NCI-H524 (cell line): ENCODE data around the gene LETM1.

ENCODE experiments used
- DNase-seq, 2 experiments: peaks; one replicate each; lab custom pipeline; 2025; lab: John Stamatoyannopoulos, UW

The LETM1 gene

GRCh38 chr4:1795299-1796195 is 60.4 kb downstream of the LETM1 start:
- no peak for DNase-seq

GRCh38 chr4:1794809-1795298 is 61.1 kb downstream of the LETM1 start:
- DNase-seq, result peak in 1 of 2 experiments; percentile 38

- DNase-seq, result peak in 1 of 2 experiments; percentile 23
These were observed 61.8 kb downstream of the LETM1 start for GRCh38 chr4:1793940-1794808.

GRCh38 chr4:1793496-1793840 is 62.5 kb downstream of the LETM1 start:
- DNase-seq, result peak in 1 of 2 experiments; percentile 21

GRCh38 chr4:1792832-1793495 is 63.0 kb downstream of the LETM1 start, which contains the start of gene FGFR3:
Gene FGFR3 (plus strand): TSS chr4:1793293. CDS start chr4:1793935, 642 bp downstream.
- peak in 1 of 2 experiments; percentile 40 for DNase-seq

- no peak for DNase-seq
These were observed 63.7 kb downstream of the LETM1 start for GRCh38 chr4:1792158-1792831.

GRCh38 chr4:1790005-1790404 is 66.0 kb downstream of the LETM1 start:
- DNase-seq, result no peak

- no peak for DNase-seq
These were observed 66.4 kb downstream of the LETM1 start for GRCh38 chr4:1789552-1789951.

GRCh38 chr4:1788254-1788973 is 67.5 kb downstream of the LETM1 start:
- DNase-seq, result no peak

- DNase-seq, result no peak
These were observed 68.4 kb downstream of the LETM1 start for GRCh38 chr4:1787411-1788077.

GRCh38 chr4:1786544-1787362 is 69.2 kb downstream of the LETM1 start:
- DNase-seq, result no peak

GRCh38 chr4:1785592-1785991 is 70.4 kb downstream of the LETM1 start:
- no peak for DNase-seq

- no peak for DNase-seq
These were observed 71.0 kb downstream of the LETM1 start for GRCh38 chr4:1784789-1785591.

GRCh38 chr4:1784395-1784788 is 71.6 kb downstream of the LETM1 start:
- no peak for DNase-seq

GRCh38 chr4:1783970-1784369 is 72.0 kb downstream of the LETM1 start:
- DNase-seq, result no peak

- DNase-seq, result no peak
These were observed 72.9 kb downstream of the LETM1 start for GRCh38 chr4:1783015-1783414.

GRCh38 chr4:1780435-1780834 is 75.5 kb downstream of the LETM1 start:
- no peak for DNase-seq

- DNase-seq, result no peak
These were observed 76.2 kb downstream of the LETM1 start for GRCh38 chr4:1779588-1780382.
